ENCODE results near the gene RHBDD3. TPM values are rescaled to one million over a fixed set of nuclear protein-coding genes. Genes with fewer than 3 reads are reported as not detected.

Gene RHBDD3
- total and polyA plus RNA-seq, 2 donors (not counting 1 experiment from before 2014, with no cell fraction given): 11.9 to 12.5 TPM

- Histone ChIP-seq H4K20me1 (ENCODE audit: control insufficient read depth, insufficient read depth, low read length, poor library complexity, severe bottlenecking) (peaks cover 7% of the 10 kb centered on the region), H3K27me3 (replicated peaks in 1 of 4; ENCODE audit: control extremely low read depth in 1 of 4, control insufficient read depth in 3 of 4, insufficient read depth in 4 of 4, low read length in 3 of 4) (peaks cover 0 to 47% (median 26%) of the 10 kb centered on the region in 4 experiments), H3K9ac (ENCODE audit: low read length) (no peak overlapping the region), H3K4me3 (ENCODE audit: control extremely low read depth in 1 of 5, extremely low read depth in 1 of 5, insufficient read depth in 1 of 5, low read depth in 2 of 5, low read length in 4 of 5) (no peak overlapping the region), H3K36me3 (replicated peaks in 1 of 2; ENCODE audit: control extremely low read depth in 1 of 2, control insufficient read depth in 1 of 2, extremely low read depth in 1 of 2, insufficient read depth in 2 of 2, low read length in 1 of 2) (no peaks in the 10 kb centered on the region), H3K4me1 (ENCODE audit: control insufficient read depth in 2 of 2, insufficient read depth in 2 of 2, low read length in 2 of 2) (peaks cover 21 to 31% of the 10 kb centered on the region in 2 donors), H3K79me2 (ENCODE audit: control insufficient read depth, insufficient read depth, low read length) (no peaks in the 10 kb centered on the region), H3K4me2 (replicated peaks; ENCODE audit: low read depth, low read length, poor library complexity, severe bottlenecking) (peak overlapping the region; percentile 73), H3K9me3 (ENCODE audit: control extremely low read depth in 1 of 3, control insufficient read depth in 2 of 3, insufficient read depth in 1 of 3, low read length in 2 of 3) (peaks cover 0 to 18% (median 0%) of the 10 kb centered on the region in 3 donors), H3K27ac (ENCODE audit: low read length in 2 of 2) (no peak overlapping the region), H2AFZ (ENCODE audit: insufficient read depth, low read depth, low read length, poor library complexity, severe bottlenecking) (no peak overlapping the region)
- H3K27me3 Mint-ChIP-seq: peaks cover 38% of the 10 kb centered on the region
- ChIA-PET POLR2A (no interaction called here), CTCF (no interaction called here)
- peak overlapping the region; percentile 69 for H3K4me3 Mint-ChIP-seq
- DNase-seq (no peak), ATAC-seq (ENCODE audit: low read depth) (no peak)
- TF ChIP-seq EZH2 (IDR thresholded peaks at IDR 0.05; ENCODE audit: borderline replicate concordance, insufficient read depth, low read depth, low read length, poor library complexity, severe bottlenecking): no peak
- TF ChIP-seq, protein P1, sequence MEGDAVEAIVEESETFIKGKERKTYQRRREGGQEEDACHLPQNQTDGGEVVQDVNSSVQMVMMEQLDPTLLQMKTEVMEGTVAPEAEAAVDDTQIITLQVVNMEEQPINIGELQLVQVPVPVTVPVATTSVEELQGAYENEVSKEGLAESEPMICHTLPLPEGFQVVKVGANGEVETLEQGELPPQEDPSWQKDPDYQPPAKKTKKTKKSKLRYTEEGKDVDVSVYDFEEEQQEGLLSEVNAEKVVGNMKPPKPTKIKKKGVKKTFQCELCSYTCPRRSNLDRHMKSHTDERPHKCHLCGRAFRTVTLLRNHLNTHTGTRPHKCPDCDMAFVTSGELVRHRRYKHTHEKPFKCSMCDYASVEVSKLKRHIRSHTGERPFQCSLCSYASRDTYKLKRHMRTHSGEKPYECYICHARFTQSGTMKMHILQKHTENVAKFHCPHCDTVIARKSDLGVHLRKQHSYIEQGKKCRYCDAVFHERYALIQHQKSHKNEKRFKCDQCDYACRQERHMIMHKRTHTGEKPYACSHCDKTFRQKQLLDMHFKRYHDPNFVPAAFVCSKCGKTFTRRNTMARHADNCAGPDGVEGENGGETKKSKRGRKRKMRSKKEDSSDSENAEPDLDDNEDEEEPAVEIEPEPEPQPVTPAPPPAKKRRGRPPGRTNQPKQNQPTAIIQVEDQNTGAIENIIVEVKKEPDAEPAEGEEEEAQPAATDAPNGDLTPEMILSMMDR (IDR thresholded peaks at IDR 0.05): no peak
- intact Hi-C loops (cut with micrococcal nuclease): no loop called here
- WGBS (ENCODE audit: insufficient coverage): 74% methylated on average over 12 of the region's 18 CpGs
- H3K9me3 Mint-ChIP-seq (ENCODE audit: insufficient read depth): no peaks in the 10 kb centered on the region
- H3K4me1 Mint-ChIP-seq: peaks cover 26% of the 10 kb centered on the region
- H3K27ac Mint-ChIP-seq: no peak overlapping the region
Observed at GRCh38 chr22:29316141-29316828, 48.5 kb upstream of the RHBDD3 start.

Data from B cell (primary cell).